HepG2 (cell line): ENCODE measurements around the gene WDR91. TPM values are rescaled to one million over a fixed set of nuclear protein-coding genes. Genes with fewer than 3 reads are reported as not detected.

Source experiments
- ATAC-seq: fragments of 200-7000 bp; cut with Tn5 transposase; 3 replicates; pipeline ENCODE4 v1.9.1; 2020; ENCODE audit warnings: mild to moderate bottlenecking, moderate library complexity
- BruUV-seq: library from RNA; stranded (reverse); fragments of 400-500 nt; replicated peaks from 2 replicates; lab custom pipeline; 2021; lab: Mats Ljungman, UMichigan
- CTCF ChIA-PET: fragments of 300-600 bp; formaldehyde crosslinking; extraction: SDS; loops from one replicate; lab custom pipeline; 2021; ENCODE audit warnings: low total read pairs, inconsistent platforms, low intra/inter-chr PET ratio; lab: Yijun Ruan, JAX
- POLR2A ChIA-PET: fragments of 350-600 bp; sonication (Branson Sonifier 250); formaldehyde crosslinking; loops from one replicate; lab custom pipeline; 2020; ENCODE audit warnings: antibody characterized with exemption, inconsistent platforms; lab: Yijun Ruan, JAX
- DNase-seq: peaks from one replicate; pipeline ENCODE4 v3.0.0-alpha.2; 2015; ENCODE audit warnings: low spot score
- FAIRE-seq: peaks from 3 replicates; lab custom pipeline; 2011; peaks lifted over from hg19 to GRCh38; lab: Jason Lieb, UNC
- H2AFZ ChIP-seq: one replicate; pipeline ENCODE4 v1.6.1; 2011; ENCODE audit warnings: low read length, inconsistent platforms
- H3K27ac ChIP-seq: fragments of 300-600 bp; 3 replicates; pipeline ENCODE4 v1.8.0; 2011; ENCODE audit warnings: mixed run types, mild to moderate bottlenecking, mixed read lengths, low read length, inconsistent platforms; ENCODE audit not compliant: insufficient read depth; ENCODE audit errors: extremely low read length
- H3K27me3 ChIP-seq, 2 experiments: fragments of 200-600 bp in 1 of 2; 2 replicates in 1 of 2; 3 replicates in 1 of 2; pipeline versions ENCODE4 v1.6.0 to v1.8.0; 2011; ENCODE audit warnings: low read length in 2 of 2, mild to moderate bottlenecking in 2 of 2, moderate library complexity in 2 of 2, inconsistent platforms in 1 of 2; ENCODE audit not compliant: insufficient read depth in 2 of 2, control insufficient read depth in 1 of 2
- H3K36me3 ChIP-seq, 2 experiments: fragments of 200-600 bp in 1 of 2; replicated peaks in 1 of 2; 2 replicates in 1 of 2; 3 replicates in 1 of 2; pipeline versions ENCODE4 v1.5.1 to v1.8.0; 2011; ENCODE audit warnings: low read length in 2 of 2, inconsistent platforms in 1 of 2; ENCODE audit not compliant: insufficient read depth in 2 of 2, control insufficient read depth in 1 of 2
- H3K4me1 ChIP-seq: 2 replicates; pipeline ENCODE4 v1.5.1; 2012; ENCODE audit warnings: low read length, inconsistent platforms; ENCODE audit not compliant: insufficient read depth
- H3K4me2 ChIP-seq: 2 replicates; pipeline ENCODE4 v1.6.0; 2011; ENCODE audit warnings: low read depth, low read length, inconsistent platforms
- H3K4me3 ChIP-seq, 3 experiments: fragments of 200-600 bp in 1 of 3; sonication (generic), shearing (Covaris generic) in 1 of 3; replicated peaks in 1 of 3; 2 replicates each; pipeline ENCODE4 v1.5.1; 2011 to 2016; ENCODE audit warnings: low read length in 3 of 3, inconsistent platforms in 2 of 3, low read depth in 2 of 3, mild to moderate bottlenecking in 2 of 3, control low read depth in 1 of 3, mixed read lengths in 1 of 3; ENCODE audit not compliant: insufficient read depth in 1 of 3
- H3K79me2 ChIP-seq: one replicate; pipeline ENCODE4 v1.6.1; 2011; ENCODE audit warnings: low read length, inconsistent platforms; ENCODE audit not compliant: insufficient read depth
- H3K9ac ChIP-seq: 2 replicates; pipeline ENCODE4 v1.6.0; 2011; ENCODE audit warnings: mild to moderate bottlenecking, low read depth, low read length, inconsistent platforms; ENCODE audit not compliant: insufficient read depth
- H3K9me3 ChIP-seq: 2 replicates; pipeline ENCODE4 v1.5.1; 2012; ENCODE audit warnings: mild to moderate bottlenecking, low read length
- H4K20me1 ChIP-seq: 2 replicates; pipeline ENCODE4 v1.6.0; 2011; ENCODE audit warnings: inconsistent platforms, mild to moderate bottlenecking, low read length, moderate library complexity; ENCODE audit not compliant: insufficient read depth
- ARNT ChIP-seq: fragments of 450-650 bp; IDR thresholded peaks from 2 replicates; pipeline ENCODE4 v1.6.1; 2017
- CREBL2 ChIP-seq: sonication (generic); formaldehyde crosslinking; IDR thresholded peaks from 2 replicates; pipeline ENCODE4 v1.8.1; 2023; ENCODE audit warnings: missing genetic modification reagents, mild to moderate bottlenecking, borderline replicate concordance
- FOXA1 ChIP-seq, 2 experiments: fragments of 450-650 bp in 1 of 2; sonication (generic) in 1 of 2; formaldehyde crosslinking in 1 of 2; IDR thresholded peaks; 2 replicates each; pipeline versions ENCODE4 v1.4.0 to v1.6.1; 2016 to 2020; ENCODE audit warnings: missing genetic modification reagents in 1 of 2
- GATAD1 ChIP-seq: IDR thresholded peaks from 2 replicates; pipeline ENCODE4 v1.6.1; 2016; ENCODE audit warnings: missing genetic modification reagents, missing compliant biosample characterization
- HMG20A ChIP-seq: IDR thresholded peaks from 2 replicates; pipeline ENCODE4 v1.6.1; 2016; ENCODE audit warnings: borderline replicate concordance
- LCORL ChIP-seq, 2 experiments: fragments of 450-650 bp in 1 of 2; sonication (generic) in 1 of 2; formaldehyde crosslinking in 1 of 2; IDR thresholded peaks; 2 replicates each; pipeline versions ENCODE4 v1.5.0 to v1.6.1; 2017 to 2020; ENCODE audit warnings: antibody characterized with exemption in 1 of 2, missing genetic modification reagents in 1 of 2
- SPEN ChIP-seq: sonication (generic); formaldehyde crosslinking; IDR thresholded peaks from 2 replicates; pipeline ENCODE4 v1.5.1; 2020; ENCODE audit warnings: low read depth, mild to moderate bottlenecking, missing genetic modification reagents
- ZNF20 ChIP-seq: sonication (generic); formaldehyde crosslinking; IDR thresholded peaks from 2 replicates; pipeline ENCODE4 v1.4.0; 2020; ENCODE audit warnings: mild to moderate bottlenecking, moderate library complexity, missing genetic modification reagents
- ZNF274 ChIP-seq: sonication (generic); formaldehyde crosslinking; IDR thresholded peaks from 2 replicates; pipeline ENCODE4 v1.5.1; 2020; ENCODE audit warnings: mild to moderate bottlenecking, missing genetic modification reagents
- ZNF296 ChIP-seq: sonication (generic); formaldehyde crosslinking; conservative IDR thresholded peaks from 2 replicates; pipeline ENCODE4 v1.5.0; 2020; ENCODE audit warnings: mild to moderate bottlenecking, missing genetic modification reagents
- ZNF574 ChIP-seq: sonication (generic); formaldehyde crosslinking; IDR thresholded peaks from 2 replicates; pipeline ENCODE4 v1.4.0; 2020; ENCODE audit warnings: missing genetic modification reagents
- ZNF687 ChIP-seq: sonication (generic); formaldehyde crosslinking; IDR thresholded peaks from 2 replicates; pipeline ENCODE4 v1.5.1; 2020; ENCODE audit warnings: mild to moderate bottlenecking, missing genetic modification reagents, moderate library complexity
- ZNF777 ChIP-seq: sonication (generic); formaldehyde crosslinking; IDR thresholded peaks from 2 replicates; pipeline ENCODE4 v1.4.0; 2020; ENCODE audit warnings: missing genetic modification reagents
- WGBS: methylation state at CpG from one replicate; pipeline ENCODE4 v1.1.6; 2017; ENCODE audit warnings: low lambda C conversion rate; 5-methylcytosine and 5-hydroxymethylcytosine counted together
- in situ Hi-C: cut with HindIII; loops from 2 replicates; pipeline ENCODE4 v1.10.0; 2017; ENCODE audit warnings: low pct_unique_long_range_greater_than_20kb; ENCODE audit not compliant: extremely low pct_ligation_motif_present
- intact Hi-C: fragments of 100-400 bp; cut with micrococcal nuclease; formaldehyde crosslinking; loops from one replicate; pipeline ENCODE4 v1.10.0; 2022; ENCODE audit not compliant: unreplicated experiment
- polyA plus RNA-seq, 8 experiments: library from polyadenylated mRNA; depleted of rRNA in 3 of 8; stranded (reverse) in 7 of 8; unstranded in 1 of 8; fragments of >200 nt; fragmentation: Illumina TruSeq in 4 of 8; extraction: Trizol in 4 of 8; gene quantifications; 2 replicates each; pipeline versions ENCODE4 v1.2.1 to v1.2.3, GENCODE V29; 2011 to 2016; ENCODE audit warnings: low read depth in 4 of 8, missing spikeins in 1 of 8, mixed read lengths in 1 of 8; ENCODE audit not compliant: insufficient read depth in 1 of 8
- total RNA-seq, 5 experiments: library from RNA; depleted of rRNA; stranded (reverse); fragments of >200 nt; fragmentation: Illumina TruSeq; extraction: Trizol; gene quantifications; 2 replicates each; pipeline ENCODE4 v1.2.3, GENCODE V29; 2016; ENCODE audit warnings: low read depth in 1 of 5

WDR91 gene
- total and polyA plus RNA-seq, 2 of the 13 experiments (the other 11 are each of a cell fraction or from before 2014, with no cell fraction given) = 11.6 to 12.1 TPM

- Histone ChIP-seq H3K9me3 (peaks cover 30% of the 10 kb centered on the region), H3K79me2 (peaks cover 27% of the 10 kb centered on the region)
- 94% methylated on average over 8 of the region's 8 CpGs for WGBS
- in situ Hi-C loops = loop anchor here (5.0 kb wide), 1 partner anchor 33 kb away; the partner anchor contains the start of gene WDR91
- no TSS peak for BruUV-seq
- no peak for FAIRE-seq
- ATAC-seq = no peak
- CTCF ChIA-PET = no interaction called here
- TF ChIP-seq GATAD1 (no peak), ZNF20 (CRISPR knock-in tag) (no peak), ARNT (no peak), CREBL2 (CRISPR knock-in tag) (no peak), ZNF274 (CRISPR knock-in tag) (no peak), HMG20A (CRISPR knock-in tag) (no peak), FOXA1 (IDR thresholded peaks at IDR 0.05) (no peak), FOXA1 (CRISPR knock-in tag; IDR thresholded peaks at IDR 0.05) (no peak), ZNF296 (CRISPR knock-in tag) (no peak), ZNF687 (CRISPR knock-in tag) (no peak), ZNF777 (CRISPR knock-in tag) (no peak), LCORL (IDR thresholded peaks at IDR 0.05) (no peak), LCORL (CRISPR knock-in tag; IDR thresholded peaks at IDR 0.05) (no peak), ZNF574 (no peak), SPEN (CRISPR knock-in tag) (no peak)
- TF ChIP-seq, all 625 proteins: peak for 0
- H3K4me3 ChIP-seq = no peak overlapping the region
- H3K27ac ChIP-seq = no peak overlapping the region
- no peak overlapping the region for H2AFZ ChIP-seq
- peaks cover 23 to 78% of the 10 kb centered on the region in 2 experiments for H3K36me3 ChIP-seq
- intact Hi-C loops = no loop called here
- H3K9ac ChIP-seq = no peak overlapping the region
- H3K4me1 ChIP-seq = peaks cover 35% of the 10 kb centered on the region
- DNase-seq = no peak
- POLR2A ChIA-PET = interaction anchor here (1.2 kb wide), 1 partner anchor 8 kb away, joined by 5 read pairs; no protein-coding TSS in a partner anchor
- no peaks in the 10 kb centered on the region for H3K27me3 ChIP-seq
- no peak overlapping the region for H3K4me2 ChIP-seq
- H4K20me1 ChIP-seq = peaks cover 5% of the 10 kb centered on the region; the same call in 1 of the 2 replicates
Measured at GRCh38 chr7:135179321-135179925, 31.9 kb downstream of the WDR91 start.
